IMR-90 (cell line): ENCODE results near the gene SPATA18. TPM values are rescaled to one million over a fixed set of nuclear protein-coding genes. Genes with fewer than 3 reads are reported as not detected.

ENCODE experiments used
- ATAC-seq: fragments of 200-7000 bp; cut with Tn5 transposase; 2 replicates; pipeline ENCODE4 v1.9.1; 2020; ENCODE audit warnings: low read depth, mild to moderate bottlenecking, moderate library complexity
- BruUV-seq: library from RNA; stranded (reverse); fragments of 400-500 nt; replicated peaks from 2 replicates; lab custom pipeline; 2021; lab: Mats Ljungman, UMichigan
- CTCF ChIA-PET: fragments of 300-600 bp; formaldehyde crosslinking; extraction: SDS; loops from one replicate; lab custom pipeline; 2021; ENCODE audit warnings: antibody characterized with exemption; lab: Yijun Ruan, JAX
- POLR2A ChIA-PET: fragments of 300-600 bp; sonication (Branson Sonifier 250); formaldehyde crosslinking; loops from one replicate; lab custom pipeline; 2022; ENCODE audit warnings: antibody characterized with exemption; ENCODE audit not compliant: unreplicated experiment; lab: Charles Lee
- DNase-seq: peaks from one replicate; pipeline ENCODE4 v3.0.0; 2013
- H2AFZ ChIP-seq: replicated peaks from 2 replicates; pipeline ENCODE3; 2013; ENCODE audit warnings: low read length, mild to moderate bottlenecking; ENCODE audit not compliant: poor library complexity
- H2AK5ac ChIP-seq: 2 replicates; pipeline ENCODE4 v1.6.1; 2013; ENCODE audit warnings: low read depth, low read length, inconsistent platforms
- H2AK9ac ChIP-seq: replicated peaks from 2 replicates; pipeline ENCODE3; 2013; ENCODE audit warnings: mild to moderate bottlenecking, low read depth, low read length, moderate library complexity; ENCODE audit not compliant: poor library complexity
- H2BK120ac ChIP-seq: 2 replicates; pipeline ENCODE4 v1.6.1; 2013; ENCODE audit warnings: low read depth, low read length, inconsistent platforms
- H2BK15ac ChIP-seq: 3 replicates; pipeline ENCODE4 v1.6.1; 2013; ENCODE audit warnings: low read depth, low read length, inconsistent platforms
- H2BK20ac ChIP-seq: 2 replicates; pipeline ENCODE4 v1.6.1; 2013; ENCODE audit warnings: low read depth, mild to moderate bottlenecking, inconsistent platforms, low read length, moderate library complexity
- H2BK5ac ChIP-seq: 2 replicates; pipeline ENCODE4 v1.6.1; 2013; ENCODE audit warnings: mild to moderate bottlenecking, low read depth, low read length, inconsistent platforms; ENCODE audit not compliant: poor library complexity, severe bottlenecking
- H3K14ac ChIP-seq: replicated peaks from 2 replicates; pipeline ENCODE4 v1.6.1; 2013; ENCODE audit warnings: low read depth, low read length, inconsistent platforms
- H3K18ac ChIP-seq: 2 replicates; pipeline ENCODE4 v1.6.1; 2013; ENCODE audit warnings: low read depth, low read length, control low read depth
- H3K23ac ChIP-seq: 2 replicates; pipeline ENCODE4 v1.6.1; 2013; ENCODE audit warnings: low read depth, low read length, inconsistent platforms
- H3K27ac ChIP-seq: 2 replicates; pipeline ENCODE4 v1.5.1; 2013; ENCODE audit warnings: mild to moderate bottlenecking, control low read depth, low read length; ENCODE audit not compliant: insufficient read depth
- H3K27me3 ChIP-seq: 2 replicates; pipeline ENCODE4 v1.6.1; 2013; ENCODE audit warnings: low read length; ENCODE audit not compliant: control insufficient read depth, insufficient read depth
- H3K36me3 ChIP-seq: 2 replicates; pipeline ENCODE4 v1.6.1; 2013; ENCODE audit warnings: low read length, mixed read lengths; ENCODE audit not compliant: control insufficient read depth, insufficient read depth
- H3K4ac ChIP-seq: 2 replicates; pipeline ENCODE4 v1.6.1; 2013; ENCODE audit warnings: low read depth, low read length, inconsistent platforms
- H3K4me1 ChIP-seq: 2 replicates; pipeline ENCODE4 v1.6.1; 2013; ENCODE audit warnings: low read length, mixed read lengths; ENCODE audit not compliant: control insufficient read depth, insufficient read depth
- H3K4me2 ChIP-seq: 2 replicates; pipeline ENCODE4 v1.6.1; 2013; ENCODE audit warnings: low read depth, mild to moderate bottlenecking, control low read depth, low read length, moderate library complexity
- H3K4me3 ChIP-seq: 2 replicates; pipeline ENCODE4 v1.5.1; 2013; ENCODE audit warnings: low read depth, mild to moderate bottlenecking, control low read depth, low read length, moderate library complexity; ENCODE audit not compliant: insufficient read depth
- H3K56ac ChIP-seq: 2 replicates; pipeline ENCODE4 v1.6.1; 2013; ENCODE audit warnings: low read length, inconsistent platforms; ENCODE audit not compliant: insufficient read depth; ENCODE audit errors: extremely low read depth
- H3K79me1 ChIP-seq, 2 experiments: 2 replicates each; pipeline ENCODE4 v1.6.1; 2013; ENCODE audit warnings: low read length in 2 of 2, inconsistent platforms in 1 of 2, low read depth in 1 of 2
- H3K9ac ChIP-seq: 2 replicates; pipeline ENCODE4 v1.6.1; 2013; ENCODE audit warnings: low read depth, low read length, control low read depth
- H3K9me1 ChIP-seq: 2 replicates; pipeline ENCODE4 v1.6.1; 2013; ENCODE audit warnings: low read length, inconsistent platforms; ENCODE audit not compliant: insufficient read depth
- H3K9me3 ChIP-seq: 2 replicates; pipeline ENCODE4 v1.6.1; 2013; ENCODE audit warnings: low read length; ENCODE audit not compliant: control insufficient read depth, insufficient read depth
- H4K20me1 ChIP-seq: 2 replicates; pipeline ENCODE4 v1.6.1; 2013; ENCODE audit warnings: low read length, inconsistent platforms; ENCODE audit not compliant: insufficient read depth
- H4K5ac ChIP-seq: 2 replicates; pipeline ENCODE4 v1.6.1; 2013; ENCODE audit warnings: mild to moderate bottlenecking, low read depth, low read length, control low read depth
- H4K8ac ChIP-seq, 2 experiments: 2 replicates each; pipeline ENCODE4 v1.6.1; 2013; ENCODE audit warnings: low read depth in 2 of 2, low read length in 2 of 2, control low read depth in 1 of 2, inconsistent platforms in 1 of 2
- H4K91ac ChIP-seq: 2 replicates; pipeline ENCODE4 v1.6.1; 2013; ENCODE audit warnings: low read depth, low read length, inconsistent platforms; ENCODE audit not compliant: insufficient read depth
- CEBPB ChIP-seq: IDR thresholded peaks from 2 replicates; pipeline ENCODE4 v1.6.1; 2012; ENCODE audit warnings: low read depth, low read length, improper control_type of control experiment
- ELK1 ChIP-seq: fragments of 150-350 bp; IDR thresholded peaks from 2 replicates; pipeline ENCODE4 v1.6.1; 2016; ENCODE audit warnings: low read depth, mild to moderate bottlenecking, low read length, moderate library complexity, borderline replicate concordance
- MXI1 ChIP-seq: IDR thresholded peaks from 2 replicates; pipeline ENCODE4 v1.6.1; 2012; ENCODE audit warnings: low read depth, mild to moderate bottlenecking, low read length, moderate library complexity, borderline replicate concordance
- POLR2A ChIP-seq: IDR thresholded peaks from 2 replicates; pipeline ENCODE4 v1.6.1; 2012; ENCODE audit warnings: mild to moderate bottlenecking, low read depth, low read length
- RAD21 ChIP-seq: IDR thresholded peaks from 2 replicates; pipeline ENCODE4 v1.6.1; 2012; ENCODE audit warnings: low read length, improper control_type of control experiment
- RCOR1 ChIP-seq: IDR thresholded peaks from 2 replicates; pipeline ENCODE4 v1.6.1; 2012; ENCODE audit warnings: mild to moderate bottlenecking, low read length, improper control_type of control experiment; ENCODE audit not compliant: insufficient replicate concordance
- RFX5 ChIP-seq: IDR thresholded peaks from 2 replicates; pipeline ENCODE4 v1.8.0; 2012; ENCODE audit warnings: low read depth, mild to moderate bottlenecking, low read length, moderate library complexity
- SMC3 ChIP-seq: fragments of 150-350 bp; IDR thresholded peaks from 2 replicates; pipeline ENCODE4 v1.6.1; 2016; ENCODE audit warnings: low read depth, mild to moderate bottlenecking, antibody characterized with exemption, low read length, moderate library complexity
- WGBS, 2 experiments: methylation state at CpG; one replicate each; pipeline versions ENCODE4 v1.1.5 to v1.1.7; 2013; ENCODE audit warnings: missing lambda C conversion rate in 2 of 2; ENCODE audit not compliant: insufficient read length in 1 of 2; ENCODE audit errors: extremely low coverage in 2 of 2; 5-methylcytosine and 5-hydroxymethylcytosine counted together
- dilution Hi-C: fragments of 300-500 bp; cut with HindIII; formaldehyde crosslinking; loops from one replicate; pipeline ENCODE4 v1.14.3; 2018; ENCODE audit warnings: low sequenced_read_pairs; ENCODE audit not compliant: unreplicated experiment
- in situ Hi-C: fragments of 300-500 bp; cut with MboI; formaldehyde crosslinking; loops from 3 replicates; pipeline ENCODE4 v1.14.3; 2019; ENCODE audit warnings: low sequenced_read_pairs, inconsistent platforms, mixed read lengths
- intact Hi-C: fragments of 100-400 bp; cut with micrococcal nuclease; formaldehyde crosslinking; loops from 2 replicates; pipeline ENCODE4 v1.10.0; 2022
- polyA plus RNA-seq, 3 experiments: library from polyadenylated mRNA; depleted of rRNA; stranded (reverse); fragments of >200 nt; gene quantifications; 2 replicates each; pipeline ENCODE4 v1.2.3, GENCODE V29; 2012; ENCODE audit warnings: low replicate concordance in 1 of 3
- total RNA-seq: library from RNA; depleted of rRNA; stranded (reverse); fragments of >200 nt; gene quantifications from 2 replicates; pipeline ENCODE4 v1.2.3, GENCODE V29; 2012
- TF ChIP-seq, protein P1 (sequence below): conservative IDR thresholded peaks from 2 replicates; pipeline ENCODE4 v1.5.1; 2012; ENCODE audit warnings: mild to moderate bottlenecking, low read depth, low read length, improper control_type of control experiment

The SPATA18 gene
- total and polyA plus RNA-seq, 2 of the 4 experiments (the other 2 are of a cell fraction), result 3.0 to 4.7 TPM

DNA sequence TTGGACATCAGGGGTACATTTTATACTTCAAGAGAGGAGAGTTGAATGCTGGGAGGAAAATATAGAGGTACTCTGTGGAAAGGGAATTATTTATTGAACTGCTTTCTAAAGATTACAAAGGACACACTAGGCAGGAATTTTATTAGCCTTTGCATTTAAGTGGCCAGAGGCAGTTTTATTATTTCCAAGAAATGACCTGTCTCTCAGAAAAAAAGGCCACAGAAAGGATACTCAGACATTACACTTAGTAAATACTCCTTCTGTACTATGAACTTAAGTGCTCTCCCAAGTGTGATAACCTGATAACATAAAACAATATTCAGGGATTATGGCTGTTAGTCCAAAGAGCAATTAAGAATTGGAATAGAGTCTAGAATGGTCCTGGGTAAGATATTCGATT, 38.5 kb upstream of the SPATA18 start:
- Histone ChIP-seq H2BK120ac (no peak overlapping the region), H3K4ac (no peak overlapping the region), H3K9ac (no peak overlapping the region), H2AK9ac (no peak overlapping the region), H3K4me3 (no peak overlapping the region), H2BK5ac (no peak overlapping the region), H4K91ac (no peak overlapping the region), H3K23ac (no peak overlapping the region), H3K4me1 (no peaks in the 10 kb centered on the region), H3K79me1 (no peaks in the 10 kb centered on the region), H4K5ac (no peak overlapping the region), H2AFZ (no peak overlapping the region), H3K9me1 (no peaks in the 10 kb centered on the region), H3K36me3 (no peaks in the 10 kb centered on the region), H3K14ac (no peak overlapping the region), H3K18ac (no peak overlapping the region), H2BK15ac (no peak overlapping the region), H3K56ac (no peak overlapping the region), H3K27me3 (no peaks in the 10 kb centered on the region), H4K20me1 (no peaks in the 10 kb centered on the region), H4K8ac (no peak overlapping the region), H2BK20ac (no peak overlapping the region), H3K9me3 (no peaks in the 10 kb centered on the region), H2AK5ac (no peak overlapping the region), H3K27ac (no peak overlapping the region), H3K4me2 (no peak overlapping the region)
- ATAC-seq, result no peak
- dilution Hi-C loops (no loop called here), intact Hi-C loops (loop anchor here (10.0 kb wide), 1 partner anchor 58 kb away; no protein-coding TSS in a partner anchor), in situ Hi-C loops (no loop called here)
- no peak for DNase-seq
- TF ChIP-seq MXI1, result no peak
- TF ChIP-seq CEBPB, result no peak
- no peak for TF ChIP-seq RAD21
- TF ChIP-seq, protein P1, sequence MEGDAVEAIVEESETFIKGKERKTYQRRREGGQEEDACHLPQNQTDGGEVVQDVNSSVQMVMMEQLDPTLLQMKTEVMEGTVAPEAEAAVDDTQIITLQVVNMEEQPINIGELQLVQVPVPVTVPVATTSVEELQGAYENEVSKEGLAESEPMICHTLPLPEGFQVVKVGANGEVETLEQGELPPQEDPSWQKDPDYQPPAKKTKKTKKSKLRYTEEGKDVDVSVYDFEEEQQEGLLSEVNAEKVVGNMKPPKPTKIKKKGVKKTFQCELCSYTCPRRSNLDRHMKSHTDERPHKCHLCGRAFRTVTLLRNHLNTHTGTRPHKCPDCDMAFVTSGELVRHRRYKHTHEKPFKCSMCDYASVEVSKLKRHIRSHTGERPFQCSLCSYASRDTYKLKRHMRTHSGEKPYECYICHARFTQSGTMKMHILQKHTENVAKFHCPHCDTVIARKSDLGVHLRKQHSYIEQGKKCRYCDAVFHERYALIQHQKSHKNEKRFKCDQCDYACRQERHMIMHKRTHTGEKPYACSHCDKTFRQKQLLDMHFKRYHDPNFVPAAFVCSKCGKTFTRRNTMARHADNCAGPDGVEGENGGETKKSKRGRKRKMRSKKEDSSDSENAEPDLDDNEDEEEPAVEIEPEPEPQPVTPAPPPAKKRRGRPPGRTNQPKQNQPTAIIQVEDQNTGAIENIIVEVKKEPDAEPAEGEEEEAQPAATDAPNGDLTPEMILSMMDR, result no peak
- no peak for TF ChIP-seq SMC3
- no peak for TF ChIP-seq POLR2A
- no peak for TF ChIP-seq RFX5
- no peak for TF ChIP-seq ELK1
- no peak for TF ChIP-seq RCOR1
- ChIA-PET POLR2A (no interaction called here), CTCF (no interaction called here)
- BruUV-seq, result no TSS peak
- no CpG with 5 or more reads among the region's 1 CpG for WGBS, 2 experiments
